Kidney (tissue), 14 donors: ENCODE results near the gene NDUFAF8. TPM values are rescaled to one million over a fixed set of nuclear protein-coding genes. Genes with fewer than 3 reads are reported as not detected.

Source experiments
- DNase-seq, 5 donors: peaks; one replicate each; pipeline ENCODE4 v3.0.0-alpha.2; 2013 to 2020
- FAIRE-seq: peaks from 2 replicates; lab custom pipeline; 2012; peaks lifted over from hg19 to GRCh38; lab: Jason Lieb, UNC
- H3K27ac ChIP-seq, 2 donors: one replicate each; pipeline ENCODE4 v1.7.0; 2013; ENCODE audit warnings: low read depth in 2 of 2, low read length in 2 of 2, inconsistent platforms in 1 of 2
- H3K27me3 ChIP-seq: one replicate; pipeline ENCODE4 v1.7.1; 2013; ENCODE audit warnings: low read length, inconsistent platforms; ENCODE audit not compliant: control insufficient read depth, insufficient read depth
- H3K36me3 ChIP-seq, 3 donors: one replicate each; pipeline versions ENCODE4 v1.7.0 to v1.7.1; 2013; ENCODE audit warnings: low read length in 3 of 3, control low read depth in 1 of 3, inconsistent platforms in 1 of 3; ENCODE audit not compliant: insufficient read depth in 3 of 3, control insufficient read depth in 2 of 3
- H3K4me1 ChIP-seq, 3 donors: one replicate each; pipeline versions ENCODE4 v1.7.0 to v1.7.1; 2013; ENCODE audit warnings: low read length in 3 of 3, inconsistent platforms in 1 of 3, low read depth in 1 of 3; ENCODE audit not compliant: control insufficient read depth in 2 of 3, insufficient read depth in 2 of 3
- H3K4me3 ChIP-seq, 3 donors: one replicate each; pipeline versions ENCODE4 v1.7.0 to v1.8.1; 2013; ENCODE audit warnings: low read length in 3 of 3, control low read depth in 1 of 3, inconsistent platforms in 1 of 3
- H3K9ac ChIP-seq, 3 donors: one replicate each; pipeline versions ENCODE4 v1.7.0 to v1.7.1; 2013; ENCODE audit warnings: low read length in 3 of 3, control low read depth in 1 of 3, inconsistent platforms in 1 of 3
- H3K9me3 ChIP-seq, 3 donors: one replicate each; pipeline versions ENCODE4 v1.7.0 to v1.7.1; 2013; ENCODE audit warnings: low read length in 3 of 3, control low read depth in 1 of 3, inconsistent platforms in 1 of 3; ENCODE audit not compliant: control insufficient read depth in 2 of 3, insufficient read depth in 1 of 3
- CTCF ChIP-seq: IDR thresholded peaks from 3 replicates; pipeline ENCODE4 v1.5.1; 2012; ENCODE audit warnings: mild to moderate bottlenecking, moderate library complexity, borderline replicate concordance; ENCODE audit not compliant: insufficient read depth; ENCODE audit errors: extremely low read depth
- intact Hi-C: fragments of 100-400 bp; cut with DNase I; formaldehyde crosslinking; loops from one replicate; pipeline ENCODE4 v1.11.1; 2022
- polyA plus RNA-seq: library from polyadenylated mRNA; stranded (reverse); fragments of 350-450 nt; fragmentation: Illumina TruSeq; extraction: RNeasy Lipid Tissue Mini Kit (QIAGEN cat#74804); gene quantifications from one replicate; pipeline ENCODE4 v1.2.3, GENCODE V29; 2014; ENCODE audit warnings: low read depth, low replicate concordance; ENCODE audit not compliant: insufficient read depth
- total RNA-seq: library from RNA; stranded (reverse); fragmentation: NEBNext Ultra II Directional; extraction: Animal tissue kit (Norgen Biotek cat#: 25700); gene quantifications from one replicate; pipeline ENCODE4 v1.2.1, GENCODE V29; 2021
- donor health status: control.
- donor health status: control.
- donor health status: control.
- donor health status: control.
- donor health status: control.
- donor health status: DM: yes; HTN: yes; CAD: no.
- donor health status: Normal renal cell carcinoma (clear cell type).

NDUFAF8 gene
- total and polyA plus RNA-seq, 2 donors from 2014 or later = 38.6 to 134 TPM

- no peaks in the 10 kb centered on the region for H3K27me3 ChIP-seq
- peak overlapping the region; percentile 27 to 81 (median 68) for H3K4me3 ChIP-seq
- no peaks in the 10 kb centered on the region for H3K9me3 ChIP-seq
- no peak overlapping the region for H3K27ac ChIP-seq
- TF ChIP-seq CTCF = no peak
- H3K9ac ChIP-seq = peak overlapping the region; percentile 2 to 69 (median 17)
- intact Hi-C loops = no loop called here
- FAIRE-seq (no peak), DNase-seq (no peak)
- H3K36me3 ChIP-seq = peaks cover 0 to 4% (median 0%) of the 10 kb centered on the region in 3 donors
- peaks cover 0 to 19% (median 8%) of the 10 kb centered on the region in 3 donors for H3K4me1 ChIP-seq
Measured at GRCh38 chr17:81239714-81240555, 817 bp downstream of the NDUFAF8 start.

- no peaks in the 10 kb centered on the region for H3K27me3 ChIP-seq
- H3K9ac ChIP-seq = no peak overlapping the region
- DNase-seq = no peak
- TF ChIP-seq CTCF = no peak
- no peaks in the 10 kb centered on the region for H3K9me3 ChIP-seq
- peaks cover 0 to 4% (median 0%) of the 10 kb centered on the region in 3 donors for H3K36me3 ChIP-seq
- FAIRE-seq = no peak
- no peak overlapping the region for H3K4me3 ChIP-seq
- no peak overlapping the region for H3K27ac ChIP-seq
- peaks cover 0 to 20% (median 13%) of the 10 kb centered on the region in 3 donors for H3K4me1 ChIP-seq
- intact Hi-C loops = no loop called here
Measured at GRCh38 chr17:81240761-81241160, 1.6 kb downstream of the NDUFAF8 start.

- Histone ChIP-seq H3K27ac (no peak overlapping the region), H3K9ac (no peak overlapping the region), H3K27me3 (no peaks in the 10 kb centered on the region), H3K4me1 (peaks cover 0 to 20% (median 13%) of the 10 kb centered on the region in 3 donors), H3K36me3 (peaks cover 0 to 4% (median 0%) of the 10 kb centered on the region in 3 donors), H3K4me3 (no peak overlapping the region), H3K9me3 (no peaks in the 10 kb centered on the region)
- no peak for TF ChIP-seq CTCF
- intact Hi-C loops = no loop called here
- FAIRE-seq (no peak), DNase-seq (no peak)
Measured at GRCh38 chr17:81241203-81241602, 2.1 kb downstream of the NDUFAF8 start.
